Esophagus muscularis mucosa (tissue), 4 donors: Measurements from ENCODE around the gene MOB3A.

Experiments used
- EP300 ChIP-seq: sonication (generic); formaldehyde crosslinking; IDR thresholded peaks from one replicate; pipeline ENCODE4 v1.6.1; 2017; ENCODE audit warnings: antibody characterized with exemption
- POLR2A ChIP-seq: fragments of 450-650 bp; IDR thresholded peaks from one replicate; pipeline ENCODE4 v1.6.1; 2017; ENCODE audit warnings: antibody characterized with exemption, moderate library complexity, mild to moderate bottlenecking, low read depth
- POLR2AphosphoS5 ChIP-seq, 2 donors: sonication (generic); formaldehyde crosslinking; IDR thresholded peaks; one replicate each; pipeline ENCODE4 v1.6.1; 2017; ENCODE audit warnings: antibody characterized with exemption in 2 of 2
- TF ChIP-seq, protein P1 (sequence below), 3 experiments: fragments of 200-600 bp in 2 of 3; fragments of 450-650 bp in 1 of 3; sonication (generic) in 2 of 3; IDR thresholded peaks; one replicate each; pipeline ENCODE4 v1.5.1; 2017 to 2019; ENCODE audit warnings: antibody characterized with exemption in 3 of 3, mild to moderate bottlenecking in 2 of 3, moderate library complexity in 1 of 3

DNA sequence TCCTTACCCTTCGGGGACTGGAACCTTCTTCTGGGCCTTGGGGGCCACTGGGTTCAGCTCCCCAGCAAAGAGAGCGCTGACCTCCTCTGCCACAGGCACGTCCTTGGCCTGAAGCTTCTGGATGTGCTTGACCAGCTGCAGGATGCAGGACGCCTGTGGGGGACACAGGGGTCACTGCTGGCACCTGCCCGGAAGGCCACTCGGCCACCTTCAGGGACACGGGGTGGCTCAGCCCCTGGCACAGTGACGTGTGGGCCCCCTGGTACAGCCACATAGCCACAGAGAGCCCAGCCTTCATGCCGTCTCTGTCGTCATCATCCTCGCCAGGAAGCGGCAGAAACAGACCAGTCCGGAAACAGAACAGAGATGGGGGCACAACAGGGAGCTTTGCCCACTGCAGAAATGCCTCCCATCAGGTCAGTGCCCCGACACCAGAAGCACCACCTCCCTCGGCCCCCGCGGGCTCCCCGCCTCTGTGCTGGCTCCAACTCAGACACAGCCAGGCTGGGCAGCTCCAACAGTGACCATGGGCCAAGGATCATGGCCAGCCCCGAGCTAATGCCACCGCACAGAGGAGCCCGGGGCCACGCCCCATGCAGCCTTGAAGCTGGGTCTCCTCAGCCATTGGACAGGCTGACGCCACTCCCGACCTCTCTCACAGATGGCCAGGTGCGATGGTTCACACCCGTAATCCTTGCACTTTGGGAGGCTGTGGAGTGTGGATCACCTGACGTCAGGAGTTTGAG, 21.3 kb upstream of the MOB3A start:
- TF ChIP-seq, protein P1, sequence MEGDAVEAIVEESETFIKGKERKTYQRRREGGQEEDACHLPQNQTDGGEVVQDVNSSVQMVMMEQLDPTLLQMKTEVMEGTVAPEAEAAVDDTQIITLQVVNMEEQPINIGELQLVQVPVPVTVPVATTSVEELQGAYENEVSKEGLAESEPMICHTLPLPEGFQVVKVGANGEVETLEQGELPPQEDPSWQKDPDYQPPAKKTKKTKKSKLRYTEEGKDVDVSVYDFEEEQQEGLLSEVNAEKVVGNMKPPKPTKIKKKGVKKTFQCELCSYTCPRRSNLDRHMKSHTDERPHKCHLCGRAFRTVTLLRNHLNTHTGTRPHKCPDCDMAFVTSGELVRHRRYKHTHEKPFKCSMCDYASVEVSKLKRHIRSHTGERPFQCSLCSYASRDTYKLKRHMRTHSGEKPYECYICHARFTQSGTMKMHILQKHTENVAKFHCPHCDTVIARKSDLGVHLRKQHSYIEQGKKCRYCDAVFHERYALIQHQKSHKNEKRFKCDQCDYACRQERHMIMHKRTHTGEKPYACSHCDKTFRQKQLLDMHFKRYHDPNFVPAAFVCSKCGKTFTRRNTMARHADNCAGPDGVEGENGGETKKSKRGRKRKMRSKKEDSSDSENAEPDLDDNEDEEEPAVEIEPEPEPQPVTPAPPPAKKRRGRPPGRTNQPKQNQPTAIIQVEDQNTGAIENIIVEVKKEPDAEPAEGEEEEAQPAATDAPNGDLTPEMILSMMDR (IDR thresholded peaks at IDR 0.05), result no peak
- TF ChIP-seq EP300, result no peak
- no peak for TF ChIP-seq POLR2AphosphoS5 (IDR thresholded peaks at IDR 0.05)
- no peak for TF ChIP-seq POLR2A
